Glomerular visceral epithelial cell (primary cell): ENCODE measurements around the gene CST9.
"Not testable (repeated sequence)": the region's sequence is repeated elsewhere in the genome, so short reads cannot be mapped to it uniquely, and the experiment has no call there.

Experiments
- DNase-seq: peaks from one replicate; pipeline ENCODE4 v3.0.0-alpha.2; 2016; ENCODE audit errors: extremely low spot score

The CST9 gene

GRCh38 chr20:23587631-23588030 is 18.1 kb downstream of the CST9 start:
- DNase-seq, result no peak

GRCh38 chr20:23586735-23587525 is 18.8 kb downstream of the CST9 start:
- no peak for DNase-seq

- no peak for DNase-seq
Observed at GRCh38 chr20:23585808-23586734, 19.6 kb downstream of the CST9 start.

- no peak for DNase-seq
Observed at GRCh38 chr20:23585449-23585807, 20.3 kb downstream of the CST9 start.

GRCh38 chr20:23584434-23585199 is 21.1 kb downstream of the CST9 start:
- DNase-seq, result no peak

- DNase-seq, result peak; percentile 30
Observed at GRCh38 chr20:23583526-23583925, 22.2 kb downstream of the CST9 start.

- no peak for DNase-seq
Observed at GRCh38 chr20:23582293-23582692, 23.4 kb downstream of the CST9 start.

- not testable (repeated sequence) for DNase-seq
Observed at GRCh38 chr20:23581833-23582232, 23.9 kb downstream of the CST9 start.

GRCh38 chr20:23574977-23575376 is 30.7 kb downstream of the CST9 start:
- no peak for DNase-seq

GRCh38 chr20:23570178-23570760 is 35.4 kb downstream of the CST9 start:
- no peak for DNase-seq

- no peak for DNase-seq
Observed at GRCh38 chr20:23569570-23569969, 36.1 kb downstream of the CST9 start.

- no peak for DNase-seq
Observed at GRCh38 chr20:23568971-23569330, 36.8 kb downstream of the CST9 start.

- no peak for DNase-seq
Observed at GRCh38 chr20:23568320-23568970, 37.3 kb downstream of the CST9 start, which contains the start of gene CST9L. CST9L (minus strand) TSS chr20:23568484; CDS start chr20:23568450, 34 bp downstream.

GRCh38 chr20:23566199-23566932 is 39.4 kb downstream of the CST9 start:
- no peak for DNase-seq

GRCh38 chr20:23565503-23566045 is 40.1 kb downstream of the CST9 start:
- no peak for DNase-seq

GRCh38 chr20:23564927-23565326 is 40.8 kb downstream of the CST9 start:
- DNase-seq, result no peak

GRCh38 chr20:23562721-23563342 is 42.9 kb downstream of the CST9 start:
- DNase-seq, result no peak

- no peak for DNase-seq
Observed at GRCh38 chr20:23554401-23554800, 51.3 kb downstream of the CST9 start.
